ENCODE measurements around the gene CTSH. TPM values are rescaled to one million over a fixed set of nuclear protein-coding genes. Genes with fewer than 3 reads are reported as not detected.

CTSH gene
- total RNA-seq, 1 donor from 2014 or later: 38.5 TPM

Other genes with a start within 250 kb of the CTSH start
- gene ADAMTS7, start 133.6 kb downstream of the CTSH start, total RNA-seq: 0.86 TPM
- 96.5 TPM for gene MORF4L1, start 72.2 kb downstream of the CTSH start, total RNA-seq
- gene RASGRF1, start 145.7 kb upstream of the CTSH start, total RNA-seq: not detected